NT2/D1 (cell line): ENCODE measurements around the gene KYAT1.
A peak's percentile ranks its signal among the peaks of the same experiment; 100 is the strongest.
"Not testable (repeated sequence)": the region's sequence is repeated elsewhere in the genome, so short reads cannot be mapped to it uniquely, and the experiment has no call there.

Experiments used
- DNase-seq: peaks from one replicate; pipeline ENCODE4 v3.0.0-alpha.2; 2011; ENCODE audit warnings: low read depth, low spot score
- H3K27me3 ChIP-seq: 2 replicates; pipeline ENCODE4 v1.6.0; 2011; ENCODE audit warnings: mild to moderate bottlenecking; ENCODE audit not compliant: insufficient read length, insufficient read depth
- H3K36me3 ChIP-seq: 2 replicates; pipeline ENCODE4 v1.6.1; 2011; ENCODE audit warnings: mild to moderate bottlenecking, low read length, mixed read lengths; ENCODE audit not compliant: insufficient read depth, insufficient read length
- H3K4me1 ChIP-seq: 2 replicates; pipeline ENCODE4 v1.5.1; 2011; ENCODE audit not compliant: insufficient read depth, insufficient read length
- H3K4me3 ChIP-seq: 2 replicates; pipeline ENCODE4 v1.5.1; 2011; ENCODE audit warnings: low read depth; ENCODE audit not compliant: insufficient read length
- H3K9ac ChIP-seq: 2 replicates; pipeline ENCODE4 v1.6.0; 2011; ENCODE audit warnings: low read depth; ENCODE audit not compliant: insufficient read length
- H3K9me3 ChIP-seq: 2 replicates; pipeline ENCODE4 v1.5.1; 2011; ENCODE audit warnings: mild to moderate bottlenecking, low read length; ENCODE audit not compliant: insufficient read depth
- SUZ12 ChIP-seq: IDR thresholded peaks from 2 replicates; pipeline ENCODE4 v1.6.1; 2011; ENCODE audit not compliant: insufficient read length, insufficient read depth; ENCODE audit errors: extremely low read depth
- YY1 ChIP-seq: IDR thresholded peaks from 2 replicates; pipeline ENCODE4 v1.6.1; 2011; ENCODE audit not compliant: insufficient read length, insufficient read depth
- ZNF274 ChIP-seq: IDR thresholded peaks from 2 replicates; pipeline ENCODE4 v1.6.1; 2011; ENCODE audit warnings: mild to moderate bottlenecking, low read depth, low read length

KYAT1 gene

GRCh38 chr9:128877852-128878251 lies 3.9 kb downstream of the KYAT1 start:
- H3K9me3 ChIP-seq, result no peaks in the 10 kb centered on the region
- no peak for DNase-seq
- H3K9ac ChIP-seq, result no peak overlapping the region
- TF ChIP-seq ZNF274 (no peak), SUZ12 (no peak), YY1 (no peak)
- no peak overlapping the region for H3K4me3 ChIP-seq
- H3K36me3 ChIP-seq, result peaks cover 18% of the 10 kb centered on the region
- H3K27me3 ChIP-seq, result no peaks in the 10 kb centered on the region
- H3K4me1 ChIP-seq, result peaks cover 8% of the 10 kb centered on the region

GRCh38 chr9:128870941-128871265 lies 10.8 kb downstream of the KYAT1 start:
- not testable (repeated sequence) for H3K27me3 ChIP-seq, H3K4me3 ChIP-seq, H3K9ac ChIP-seq, H3K4me1 ChIP-seq, H3K9me3 ChIP-seq, DNase-seq
- H3K36me3 ChIP-seq, result peaks cover 27% of the 10 kb centered on the region

GRCh38 chr9:128870128-128870940 lies 11.4 kb downstream of the KYAT1 start:
- Histone ChIP-seq H3K9ac (no peak overlapping the region), H3K4me3 (no peak overlapping the region), H3K36me3 (peaks cover 27% of the 10 kb centered on the region), H3K4me1 (no peaks in the 10 kb centered on the region), H3K27me3 (no peaks in the 10 kb centered on the region), H3K9me3 (no peaks in the 10 kb centered on the region)
- no peak for DNase-seq
- TF ChIP-seq SUZ12, result no peak
- no peak for TF ChIP-seq YY1
- no peak for TF ChIP-seq ZNF274

GRCh38 chr9:128863647-128864046 lies 18.1 kb downstream of the KYAT1 start:
- Histone ChIP-seq H3K27me3 (no peaks in the 10 kb centered on the region), H3K9ac (no peak overlapping the region)

GRCh38 chr9:128862401-128862851 lies 19.3 kb downstream of the KYAT1 start:
- no peak for DNase-seq
- no peaks in the 10 kb centered on the region for H3K9me3 ChIP-seq
- peaks cover 5% of the 10 kb centered on the region for H3K4me1 ChIP-seq
- no peak overlapping the region for H3K4me3 ChIP-seq
- H3K36me3 ChIP-seq, result peaks cover 12% of the 10 kb centered on the region
- H3K9ac ChIP-seq, result no peak overlapping the region
- no peak for TF ChIP-seq YY1
- TF ChIP-seq ZNF274, result no peak
- no peak for TF ChIP-seq SUZ12
- H3K27me3 ChIP-seq, result no peaks in the 10 kb centered on the region

More at GRCh38 chr9:128863647-128864046, 18.1 kb downstream of the KYAT1 start:
- DNase-seq, result peak; percentile 86
- TF ChIP-seq YY1 (no peak), ZNF274 (no peak), SUZ12 (no peak)
- Histone ChIP-seq H3K4me1 (peaks cover 5% of the 10 kb centered on the region), H3K9me3 (no peaks in the 10 kb centered on the region), H3K36me3 (peaks cover 16% of the 10 kb centered on the region), H3K4me3 (no peak overlapping the region)

- peaks cover 5% of the 10 kb centered on the region for H3K4me1 ChIP-seq
- H3K36me3 ChIP-seq, result peaks cover 8% of the 10 kb centered on the region
- no peaks in the 10 kb centered on the region for H3K9me3 ChIP-seq
- DNase-seq, result no peak
- H3K4me3 ChIP-seq, result no peak overlapping the region
- H3K9ac ChIP-seq, result no peak overlapping the region
- no peaks in the 10 kb centered on the region for H3K27me3 ChIP-seq
- no peak for TF ChIP-seq ZNF274
- TF ChIP-seq SUZ12, result no peak
- no peak for TF ChIP-seq YY1
Measured at GRCh38 chr9:128861501-128861900, 20.2 kb downstream of the KYAT1 start.

- H3K9me3 ChIP-seq, result no peaks in the 10 kb centered on the region
- H3K4me3 ChIP-seq, result no peak overlapping the region
- H3K9ac ChIP-seq, result no peak overlapping the region
- peaks cover 8% of the 10 kb centered on the region for H3K36me3 ChIP-seq
- H3K4me1 ChIP-seq, result peaks cover 5% of the 10 kb centered on the region
- DNase-seq, result no peak
- H3K27me3 ChIP-seq, result no peaks in the 10 kb centered on the region
- TF ChIP-seq YY1, result no peak
- no peak for TF ChIP-seq ZNF274
- TF ChIP-seq SUZ12, result no peak
Measured at GRCh38 chr9:128860937-128861336, 20.8 kb downstream of the KYAT1 start.

- DNase-seq, H3K36me3 ChIP-seq, H3K27me3 ChIP-seq, H3K9ac ChIP-seq, H3K4me3 ChIP-seq, H3K4me1 ChIP-seq, H3K9me3 ChIP-seq: not testable (repeated sequence)
Measured at GRCh38 chr9:128858476-128858875, 23.3 kb downstream of the KYAT1 start.

- DNase-seq, H3K4me3 ChIP-seq, H3K4me1 ChIP-seq, H3K9ac ChIP-seq, H3K27me3 ChIP-seq, H3K36me3 ChIP-seq: not testable (repeated sequence)
- H3K9me3 ChIP-seq, result peaks cover 19% of the 10 kb centered on the region
Measured at GRCh38 chr9:128854454-128854853, 27.3 kb downstream of the KYAT1 start.

GRCh38 chr9:128852646-128853045 lies 29.1 kb downstream of the KYAT1 start:
- H3K4me1 ChIP-seq, H3K27me3 ChIP-seq, DNase-seq, H3K9ac ChIP-seq, H3K4me3 ChIP-seq, H3K36me3 ChIP-seq: not testable (repeated sequence)
- peaks cover 28% of the 10 kb centered on the region for H3K9me3 ChIP-seq
